ENCODE measurements around the gene SFXN5.

The SFXN5 gene

DNA sequence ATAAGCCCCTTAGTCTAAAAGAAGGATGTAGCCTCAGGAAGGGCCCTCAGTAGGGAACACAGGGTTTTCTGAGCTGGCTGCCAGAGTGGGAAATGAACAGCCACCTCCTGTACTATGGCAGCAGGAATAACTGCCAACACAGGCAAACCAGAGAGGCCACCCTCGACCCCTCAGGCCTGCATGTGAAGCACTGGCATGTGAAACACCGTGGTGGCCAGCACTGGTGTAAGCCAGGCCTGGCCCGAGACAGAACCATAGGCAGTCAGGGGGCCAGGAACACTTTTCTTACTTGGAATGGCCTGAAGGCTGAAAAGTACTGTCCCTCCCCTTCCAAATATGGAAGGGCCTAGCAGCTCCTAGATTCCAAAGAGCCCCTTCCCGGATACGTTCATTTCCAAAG lies 28.2 kb downstream of the SFXN5 start:
- no peak for DNase-seq

DNA sequence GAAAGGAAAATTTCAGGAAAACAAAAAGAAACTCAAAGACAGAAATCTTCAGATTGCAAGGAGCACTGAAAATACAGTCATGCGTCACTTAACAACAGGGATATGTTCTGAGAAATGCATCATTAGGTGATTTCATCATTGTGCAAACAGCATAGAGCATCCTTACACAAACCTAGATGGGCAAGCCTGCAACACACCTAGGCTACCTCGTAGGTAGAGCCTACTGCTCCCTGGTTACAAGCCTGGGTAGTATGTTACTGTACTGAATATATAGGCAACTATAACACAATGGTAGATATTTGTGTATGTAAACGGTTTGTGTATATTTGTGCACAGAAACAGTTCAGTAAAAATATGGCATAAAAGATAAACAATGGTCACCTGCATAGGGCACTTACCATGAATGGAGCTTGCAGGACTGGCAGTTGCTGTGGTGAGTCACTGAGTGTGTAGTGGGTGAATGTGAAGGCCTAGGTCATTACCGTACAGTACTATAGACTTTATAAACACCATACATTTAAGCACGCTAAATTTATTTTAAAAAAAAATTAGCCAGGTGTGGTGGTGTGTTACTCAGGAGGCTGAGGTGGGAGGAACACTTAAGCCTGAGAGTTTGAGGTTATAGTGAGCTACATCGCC lies 33.4 kb downstream of the SFXN5 start:
- no peak for DNase-seq

DNA sequence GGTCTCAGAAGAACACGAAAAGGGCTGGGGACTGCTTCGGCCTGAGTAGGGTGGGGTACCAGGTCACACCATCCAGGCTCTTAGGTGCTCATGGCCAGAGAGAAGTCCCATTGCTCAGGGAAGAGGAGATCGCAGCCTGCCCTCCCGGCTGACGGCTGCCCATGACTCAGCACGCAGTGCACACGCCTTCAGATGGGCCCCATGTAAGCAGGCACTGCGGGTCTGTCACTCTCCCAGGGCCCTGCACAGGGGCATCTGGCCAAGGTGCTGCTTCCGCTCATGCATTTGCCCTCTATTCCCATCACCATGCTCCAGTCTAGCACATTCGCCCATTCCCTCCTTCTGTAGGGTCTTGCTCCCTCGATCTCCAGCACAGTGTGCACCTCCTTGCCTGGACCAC lies 34.7 kb downstream of the SFXN5 start:
- no peak for DNase-seq

DNA sequence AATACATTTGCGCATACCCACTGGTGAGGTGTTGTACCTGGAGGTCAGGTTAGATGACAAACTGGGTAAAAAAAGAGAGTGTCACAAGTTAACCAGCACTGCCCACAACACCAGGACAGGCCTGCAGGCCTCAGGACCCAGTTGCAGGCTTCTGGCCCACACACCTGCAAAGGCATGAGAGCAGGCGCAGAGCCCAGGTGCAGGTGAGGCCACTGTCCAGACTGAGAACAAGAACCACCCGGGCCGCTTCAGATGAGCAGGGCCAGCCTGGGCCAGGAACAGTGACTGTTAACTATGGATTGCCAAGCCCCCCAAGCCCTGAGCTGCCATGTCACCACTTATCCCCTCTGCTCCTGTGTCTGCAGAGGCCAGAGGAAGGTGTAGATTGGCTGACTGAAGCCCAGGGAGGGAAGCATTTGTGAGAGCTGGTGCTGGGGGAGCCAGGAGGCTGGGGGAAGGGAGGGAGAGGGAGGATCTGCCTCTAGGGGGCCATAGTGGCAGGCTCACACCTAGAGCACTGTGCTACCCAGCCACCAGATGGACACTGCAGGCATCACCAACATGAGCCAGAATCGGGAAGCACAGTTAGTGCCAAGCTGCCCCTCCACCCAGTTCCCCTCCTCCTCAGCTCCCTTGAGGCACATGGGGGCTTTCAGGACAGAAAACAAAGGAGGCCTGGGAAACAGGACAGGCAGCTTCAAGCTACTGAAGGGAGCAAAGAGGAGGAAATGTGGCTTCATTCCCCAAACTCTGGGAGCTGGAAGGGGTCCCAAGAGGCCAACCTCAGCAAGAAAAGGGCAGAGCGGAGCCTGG lies 35.4 kb downstream of the SFXN5 start:
- DNase-seq, result no peak

DNA sequence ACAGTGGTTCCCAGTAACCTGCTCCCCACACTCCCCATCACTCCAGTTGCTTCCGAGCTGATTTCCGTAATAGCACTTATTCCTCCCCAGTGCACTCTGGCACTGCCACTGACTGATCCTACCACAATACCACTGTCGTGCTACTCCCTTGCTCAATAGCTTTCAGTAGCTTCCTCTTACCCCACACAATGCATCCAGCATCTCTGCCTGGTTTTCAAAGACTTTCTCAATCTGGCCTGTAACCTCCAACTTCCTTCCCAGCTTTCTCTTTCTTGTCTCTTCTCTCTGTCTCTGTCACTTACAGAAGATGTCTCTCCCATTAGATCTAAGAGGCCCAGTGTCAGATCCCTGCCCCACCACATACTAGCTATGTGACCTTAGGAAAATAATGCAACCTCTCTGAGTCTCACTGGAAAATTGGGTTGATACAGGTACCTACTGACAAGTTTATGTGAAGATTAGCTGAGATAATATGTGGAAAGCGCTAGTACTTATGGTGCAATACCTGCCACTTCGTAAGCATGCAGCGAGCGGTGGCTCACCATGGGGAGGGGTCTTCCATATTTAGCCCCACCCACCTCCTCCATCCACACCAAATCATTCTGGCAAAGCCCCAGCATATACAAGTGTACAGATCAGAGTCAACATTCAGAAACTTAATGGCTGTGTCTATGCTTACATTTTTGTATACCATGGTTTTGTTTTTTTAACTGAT lies 36.7 kb downstream of the SFXN5 start:
- DNase-seq, result no peak

DNA sequence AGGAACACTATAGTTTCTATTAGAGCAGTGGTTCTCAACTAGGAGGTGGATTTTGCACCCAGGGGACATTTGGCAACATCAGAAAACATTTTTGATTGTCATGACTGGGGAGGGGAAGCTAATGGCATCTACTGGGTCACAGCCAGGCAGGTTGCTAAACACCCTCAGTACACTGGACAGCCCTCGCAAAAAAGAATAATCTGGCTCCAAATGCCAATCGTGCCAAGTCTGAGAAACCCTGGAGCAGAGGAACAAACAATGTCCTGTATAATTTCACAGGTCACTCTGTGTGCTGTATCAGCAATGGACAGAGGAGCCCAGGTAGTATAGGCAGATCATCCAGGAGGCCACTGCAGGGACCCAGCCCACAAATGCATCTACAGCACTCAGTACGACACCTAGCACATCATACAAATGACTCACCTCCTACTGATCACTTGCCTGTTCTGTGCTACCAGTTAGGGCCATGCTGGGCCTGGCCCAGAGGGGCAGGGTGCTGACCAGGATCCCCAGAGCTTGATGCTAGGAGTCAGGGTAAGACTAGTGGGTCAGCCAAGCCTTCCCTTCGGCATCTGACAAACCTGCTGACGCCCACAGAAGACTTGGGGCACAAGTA lies 37.6 kb downstream of the SFXN5 start:
- no peak for DNase-seq

DNA sequence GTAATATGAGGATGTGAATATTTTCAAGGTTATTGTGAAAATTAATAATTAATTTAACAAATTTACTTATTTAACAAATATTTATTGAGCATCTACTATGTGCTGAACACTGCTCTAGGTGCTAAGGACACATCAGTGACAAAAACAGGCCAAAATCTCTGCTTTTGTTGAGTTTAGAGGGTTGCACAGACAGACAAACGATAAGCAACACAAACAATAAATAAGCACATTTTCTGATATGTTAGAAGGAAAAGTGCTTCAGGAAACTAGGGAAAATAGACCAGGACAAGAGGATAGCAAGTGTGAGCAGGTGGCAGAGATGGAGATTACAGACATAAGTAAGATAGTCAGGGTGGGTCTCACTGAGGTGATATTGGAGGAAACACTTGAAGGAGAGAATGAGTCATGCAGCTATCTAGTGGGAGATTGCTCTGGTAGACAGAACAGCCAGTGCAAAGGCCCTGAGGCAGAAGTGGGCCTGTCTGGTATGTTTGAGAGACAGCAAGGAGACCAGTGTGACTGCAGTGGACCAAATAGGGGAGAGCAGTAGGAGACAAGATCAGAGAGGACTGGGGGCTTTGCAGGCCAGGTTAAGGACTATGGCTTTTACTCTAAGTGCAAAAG lies 38.3 kb downstream of the SFXN5 start:
- DNase-seq, result no peak

DNA sequence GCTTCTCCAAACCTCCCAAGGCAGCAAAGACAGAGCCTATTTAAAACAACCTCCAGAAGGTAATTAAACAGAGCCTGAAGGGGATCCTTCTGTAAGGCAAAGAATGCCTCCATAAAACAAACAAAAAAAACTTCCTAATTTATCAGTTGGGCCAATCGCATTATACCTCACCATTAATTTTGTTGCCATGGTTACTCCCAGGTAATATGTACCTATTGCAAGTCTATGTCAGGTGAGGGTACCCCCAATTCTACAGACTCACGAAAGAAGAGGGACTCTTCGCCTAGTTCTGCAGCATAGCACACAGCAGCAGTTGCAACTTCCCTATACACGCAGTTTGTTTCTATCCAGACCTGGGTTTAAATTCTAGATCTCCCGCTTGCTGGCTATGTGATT lies 38.8 kb downstream of the SFXN5 start:
- no peak for DNase-seq

DNA sequence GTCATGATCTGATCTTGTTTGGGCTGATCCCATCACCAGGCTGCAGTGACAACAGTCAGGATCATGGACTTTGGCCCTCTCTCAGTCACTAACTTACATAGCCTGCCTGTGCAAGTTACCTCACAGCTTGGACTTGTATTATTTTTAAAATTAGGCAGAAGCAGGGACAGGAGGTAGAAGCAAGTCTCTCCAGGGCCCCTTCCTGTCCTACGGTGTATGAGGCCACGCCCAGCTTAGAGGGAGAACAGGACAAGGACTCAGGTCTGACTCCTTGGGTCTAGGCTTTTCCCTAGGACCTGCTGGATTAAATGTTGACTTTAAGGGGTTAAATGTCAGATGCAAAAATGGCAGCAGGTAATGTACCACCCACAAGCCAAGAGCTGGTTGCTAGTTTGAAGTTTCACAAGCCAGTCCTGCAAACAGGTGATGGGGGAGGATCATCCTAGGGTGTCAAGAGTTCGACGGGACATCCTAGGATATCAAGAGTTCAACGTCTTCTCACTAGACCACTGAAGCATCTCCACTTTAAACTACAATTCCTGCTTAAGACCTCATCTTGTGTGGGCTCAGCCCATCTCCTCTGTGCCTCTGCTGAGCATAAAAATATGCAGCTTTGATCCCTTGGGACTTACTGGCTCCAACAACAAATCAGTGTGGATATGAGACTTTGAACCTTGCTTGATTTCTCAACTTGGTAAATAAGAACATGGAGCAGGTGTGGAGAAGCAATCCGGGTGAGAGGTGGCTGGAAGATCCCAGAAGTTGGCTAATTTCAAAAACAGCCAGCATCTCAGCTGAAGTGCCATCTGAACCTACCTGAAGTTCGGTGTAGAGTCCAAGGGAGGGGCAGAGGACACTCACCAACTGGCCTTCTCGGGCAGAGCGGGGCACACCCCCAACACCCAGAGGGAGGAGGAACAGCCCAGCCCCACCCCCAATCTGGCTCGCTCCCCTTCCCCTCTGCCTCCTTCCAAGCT lies 39.5 kb downstream of the SFXN5 start:
- no peak for DNase-seq

DNA sequence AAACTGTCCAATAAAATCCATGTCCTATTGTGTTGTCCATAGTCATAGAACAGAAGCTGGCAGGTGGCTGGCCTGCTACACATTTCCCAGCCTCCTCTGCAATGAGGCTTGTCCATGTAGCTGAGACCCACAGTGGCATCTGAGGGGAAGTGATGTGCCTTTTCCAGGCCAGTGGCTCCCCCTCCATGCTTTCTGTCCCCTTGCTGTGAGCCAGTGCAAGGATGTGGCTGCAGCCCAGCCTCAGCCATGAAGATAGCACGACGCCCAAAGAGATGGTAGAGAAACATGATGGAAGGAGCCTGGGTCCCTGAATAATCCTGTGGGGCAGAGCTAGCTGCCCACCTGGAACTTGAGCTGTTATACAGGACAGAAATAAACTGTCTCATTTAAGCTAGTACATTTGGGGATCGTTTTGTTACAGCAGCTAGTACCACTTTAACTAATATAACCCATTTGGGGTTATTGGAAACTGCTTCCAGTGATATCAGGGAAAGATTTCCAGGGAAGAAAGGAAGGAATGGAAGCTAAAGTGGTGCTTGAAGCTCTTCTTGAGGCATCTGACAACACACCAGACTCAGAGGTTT lies 40.3 kb downstream of the SFXN5 start:
- DNase-seq, result no peak

DNA sequence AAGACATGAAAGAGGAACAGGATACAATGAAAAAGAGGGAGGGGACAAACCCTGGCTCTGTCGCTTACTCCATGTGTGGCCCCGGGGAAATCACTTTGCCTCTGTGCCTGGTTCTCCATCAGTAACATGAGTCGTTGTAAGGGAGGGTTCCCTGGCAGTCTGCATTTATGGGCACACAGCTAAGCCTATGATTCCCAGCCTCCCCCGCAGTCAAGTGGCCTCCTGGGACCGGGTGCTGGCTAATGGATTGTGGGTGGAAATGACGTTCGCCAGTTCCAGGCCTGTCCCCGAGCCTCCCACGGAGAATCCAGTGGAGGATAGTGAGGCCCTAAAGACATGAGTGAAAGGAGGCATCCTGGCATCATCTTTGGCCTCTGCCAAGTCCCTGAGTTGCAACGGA lies 42.7 kb downstream of the SFXN5 start:
- DNase-seq, result no peak

DNA sequence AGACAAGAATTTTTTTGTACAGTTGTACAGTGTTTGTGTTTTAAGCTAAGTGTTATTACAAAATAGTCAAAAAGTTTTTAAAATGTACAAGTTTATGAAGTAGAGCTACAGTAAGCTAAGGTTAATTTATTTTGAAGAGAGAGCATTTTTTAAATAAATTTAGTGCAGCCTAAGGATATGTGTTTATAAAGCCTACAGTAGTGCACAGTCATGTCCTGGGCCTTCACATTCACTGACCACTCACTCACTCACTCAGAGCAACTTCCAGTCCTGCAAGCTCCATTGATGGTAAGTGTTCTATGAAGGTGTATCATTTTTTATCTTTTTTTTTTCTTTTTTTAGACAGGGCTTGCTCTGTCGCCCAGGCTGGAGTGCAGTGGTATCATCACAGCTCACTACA lies 44.2 kb downstream of the SFXN5 start:
- DNase-seq, result no peak

DNA sequence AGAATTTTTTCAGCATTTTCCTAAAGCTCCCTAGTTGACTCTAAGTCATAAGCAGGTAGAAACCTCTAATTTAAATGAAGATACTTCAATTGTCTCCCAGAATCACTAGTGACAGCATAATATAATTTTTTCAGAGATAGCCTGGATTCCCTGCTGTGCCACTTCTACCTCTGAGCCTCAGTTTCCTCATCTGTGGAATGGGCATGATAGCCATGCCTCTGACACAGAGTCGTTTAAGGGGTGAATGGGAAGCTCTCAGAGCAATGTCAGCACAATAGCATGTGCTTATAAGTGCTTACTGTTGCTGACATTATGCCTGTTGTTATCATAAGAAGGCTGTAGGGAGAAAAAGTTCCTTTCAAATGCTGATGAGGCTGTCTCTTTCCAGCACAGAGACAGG lies 48.0 kb downstream of the SFXN5 start:
- no peak for DNase-seq

DNA sequence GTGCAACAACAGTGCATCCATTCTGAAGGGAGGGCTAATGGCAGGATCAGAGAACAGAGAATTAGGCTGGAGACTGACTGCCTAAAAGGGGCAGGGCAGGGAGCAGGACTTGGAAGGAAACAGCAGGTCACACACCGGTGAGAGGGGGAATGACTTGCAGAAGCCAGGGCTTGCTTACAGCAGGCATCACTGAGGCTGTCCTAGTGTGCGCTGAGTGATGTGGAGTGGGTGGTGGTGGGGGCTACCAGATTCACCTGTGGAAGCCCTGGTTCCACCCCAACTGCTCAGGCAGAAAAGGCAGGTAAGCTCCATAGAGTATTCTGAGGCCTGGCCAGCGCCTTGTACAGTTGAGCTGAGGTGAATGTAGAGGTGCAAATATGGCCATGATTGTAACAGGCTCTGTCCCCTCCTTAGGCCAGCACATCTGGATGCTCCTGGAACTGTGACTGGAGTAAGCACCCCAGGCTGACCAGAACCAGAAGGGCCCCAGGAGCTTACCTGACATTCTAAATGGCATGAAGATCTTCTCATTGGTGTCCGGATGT lies 49.4 kb downstream of the SFXN5 start:
- DNase-seq, result no peak

DNA sequence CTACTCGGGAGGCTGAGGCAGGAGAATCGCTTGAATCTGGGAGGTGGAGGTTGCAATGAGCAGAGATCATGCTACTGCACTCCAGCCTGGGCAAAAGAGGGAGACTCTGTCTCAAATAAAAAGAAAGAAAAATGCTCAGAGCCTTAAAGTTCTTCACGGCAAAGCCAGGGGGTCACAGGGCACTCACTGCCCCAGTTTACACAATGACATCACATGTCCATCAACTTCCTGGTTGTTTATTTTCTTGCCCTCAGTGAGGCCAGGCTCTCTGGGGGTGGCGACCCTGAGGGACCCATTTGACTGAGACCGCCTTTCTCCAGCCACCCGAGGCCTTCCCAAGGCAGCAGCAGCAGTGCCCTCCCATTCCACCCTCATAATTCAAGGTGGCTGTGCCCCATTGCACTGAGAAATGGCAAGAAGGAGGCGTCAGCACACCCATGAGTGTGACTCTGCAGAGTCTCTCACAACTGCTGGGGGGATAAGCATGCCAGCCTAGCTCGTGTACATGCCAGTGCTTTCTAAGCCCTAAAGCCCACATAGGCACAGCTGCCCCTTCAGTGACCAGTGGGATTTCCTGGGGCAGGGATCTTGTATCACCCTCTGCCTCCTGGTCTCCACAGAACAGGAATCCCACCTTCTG lies 50.0 kb downstream of the SFXN5 start:
- DNase-seq, result no peak

DNA sequence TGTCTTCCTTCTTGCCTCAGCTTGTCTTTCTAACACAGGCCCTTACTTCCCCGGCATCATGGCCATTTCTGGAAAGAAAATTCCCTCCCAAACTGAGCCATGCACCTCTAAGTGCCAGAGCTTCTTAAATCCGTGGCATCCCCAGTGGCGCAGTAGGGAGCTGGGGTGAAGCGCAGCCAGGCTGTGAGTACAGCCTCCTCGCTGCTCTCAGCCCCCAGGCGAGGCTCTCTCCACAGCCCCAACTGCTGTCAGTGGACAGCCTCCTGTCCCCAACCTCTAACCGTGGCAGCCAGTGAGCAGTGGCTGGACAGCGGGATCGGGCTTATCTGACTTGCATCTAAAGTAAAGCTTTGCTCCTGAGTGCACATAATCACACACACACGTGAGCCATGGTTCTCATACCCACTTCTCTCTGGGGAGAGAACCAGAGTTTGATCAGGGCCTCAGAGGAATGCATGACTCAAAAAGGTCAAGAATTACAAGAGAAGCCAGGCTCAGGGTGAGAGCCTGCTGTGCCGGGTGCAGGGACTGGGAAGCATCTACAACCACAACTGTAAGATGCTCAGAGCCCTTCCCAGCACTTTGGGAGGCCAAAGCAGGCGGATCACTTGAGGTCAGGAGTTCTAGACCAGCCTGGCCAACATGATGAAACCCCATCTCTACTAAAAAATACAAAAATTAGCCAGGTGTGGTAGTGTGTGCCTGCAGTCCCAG lies 50.7 kb downstream of the SFXN5 start:
- DNase-seq, result no peak

DNA sequence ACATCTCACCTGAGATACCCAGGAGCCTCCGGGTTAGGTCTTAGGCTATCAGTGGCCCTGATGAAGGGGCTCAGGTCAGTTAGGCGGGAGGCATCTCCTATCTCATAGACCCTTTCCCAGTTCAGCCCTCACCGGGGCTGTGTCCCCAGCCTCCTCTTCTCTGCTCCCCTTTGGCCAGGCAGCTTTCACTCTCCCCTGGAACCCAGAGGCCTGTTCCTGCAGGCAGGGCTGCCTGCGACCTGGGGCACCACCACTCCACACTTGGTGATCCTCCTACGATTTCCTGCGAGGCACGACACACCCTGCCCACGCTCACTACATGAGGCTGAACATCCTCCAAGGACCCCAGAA lies 51.2 kb downstream of the SFXN5 start:
- no peak for DNase-seq

DNA sequence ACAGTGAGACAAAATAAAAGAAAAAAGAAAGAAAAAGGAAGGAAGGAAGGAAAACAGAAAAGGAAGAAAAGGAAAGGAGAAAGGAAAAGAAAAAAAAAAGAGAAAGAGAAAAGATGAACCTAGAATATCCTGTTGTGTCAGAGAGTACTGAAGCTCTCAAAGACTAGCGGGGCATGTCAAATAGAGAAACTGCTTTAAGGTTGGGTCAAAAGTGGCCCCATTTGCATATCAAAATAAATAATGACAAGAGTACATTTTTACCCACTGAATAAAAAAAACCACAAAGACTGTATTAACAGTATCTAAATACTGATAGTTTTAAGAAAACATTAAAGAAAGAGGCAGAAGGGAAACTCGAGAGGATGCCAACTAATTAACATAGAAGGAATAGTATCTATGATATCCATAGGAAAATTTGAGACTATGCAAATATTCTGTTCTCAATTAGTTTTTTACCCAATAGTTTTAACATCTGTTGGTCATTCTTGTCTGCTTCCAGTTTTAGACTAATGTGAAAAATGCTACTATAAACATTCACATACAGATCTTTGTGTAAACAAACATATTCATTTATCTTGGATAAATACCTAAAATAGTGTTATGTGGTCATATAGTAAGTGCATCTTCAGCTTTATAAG lies 53.2 kb downstream of the SFXN5 start:
- no peak for DNase-seq

DNA sequence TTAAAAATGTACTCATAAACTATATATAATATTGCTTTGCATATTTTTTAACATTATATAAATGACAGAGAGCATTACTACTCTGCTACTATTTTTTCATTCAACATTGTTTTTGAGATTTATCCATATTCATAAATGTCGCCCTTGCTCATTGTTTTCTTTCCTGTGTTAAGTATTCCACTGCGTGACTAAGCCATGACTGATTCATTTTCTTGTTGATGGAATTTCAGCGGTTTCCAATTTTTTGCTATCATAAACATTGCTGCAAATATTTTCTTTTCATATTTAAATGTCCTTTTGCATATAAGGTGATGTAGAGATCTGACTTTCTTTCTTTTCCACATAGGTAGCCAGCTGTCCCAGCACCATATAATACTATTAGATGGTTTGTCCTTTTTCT lies 57.6 kb downstream of the SFXN5 start:
- no peak for DNase-seq

Data from GDM1 (cell line).